HG03108 (cell line): ENCODE results near the gene CFAP299.
"Not testable (repeated sequence)": the region's sequence is repeated elsewhere in the genome, so short reads cannot be mapped to it uniquely, and the experiment has no call there.

Experiments
- ATAC-seq: cut with Tn5 transposase; IDR thresholded peaks from one replicate; pipeline ENCODE4 v1.9.1; 2021; ENCODE audit warnings: moderate library complexity; ENCODE audit not compliant: unreplicated experiment

The CFAP299 gene

GRCh38 chr4:80335554-80336358 is at the start of gene CFAP299:
TSS of gene CFAP299 (plus strand) at chr4:80335730.
- peak; percentile 93 for ATAC-seq

- ATAC-seq, result no peak
Measured at GRCh38 chr4:80286451-80286850, 49.1 kb upstream of the CFAP299 start.

- not testable (repeated sequence) for ATAC-seq
Measured at GRCh38 chr4:80290665-80291064, 44.9 kb upstream of the CFAP299 start.

DNA sequence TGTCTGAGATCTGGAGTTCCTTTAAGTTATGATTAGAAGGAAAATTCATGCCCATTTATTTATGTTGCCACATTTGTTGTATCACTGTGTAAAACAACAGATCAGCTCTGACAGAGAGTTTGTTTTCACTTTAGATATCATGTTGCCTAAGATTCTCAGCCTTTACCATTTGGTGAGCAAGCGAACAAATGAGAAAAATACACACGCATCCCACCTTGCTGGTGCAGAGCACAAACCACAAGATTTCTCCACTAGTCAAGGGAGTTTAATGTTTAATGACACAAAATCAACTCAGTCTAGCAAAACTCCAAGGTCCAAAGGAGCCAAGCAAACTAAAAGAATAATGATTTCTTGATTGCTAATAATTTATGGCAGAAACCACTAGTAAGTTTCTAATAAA is 41.3 kb upstream of the CFAP299 start:
- ATAC-seq, result no peak

GRCh38 chr4:80295336-80295735 is 40.2 kb upstream of the CFAP299 start:
- ATAC-seq, result no peak

- ATAC-seq, result no peak
Measured at GRCh38 chr4:80295826-80296225, 39.7 kb upstream of the CFAP299 start.

DNA sequence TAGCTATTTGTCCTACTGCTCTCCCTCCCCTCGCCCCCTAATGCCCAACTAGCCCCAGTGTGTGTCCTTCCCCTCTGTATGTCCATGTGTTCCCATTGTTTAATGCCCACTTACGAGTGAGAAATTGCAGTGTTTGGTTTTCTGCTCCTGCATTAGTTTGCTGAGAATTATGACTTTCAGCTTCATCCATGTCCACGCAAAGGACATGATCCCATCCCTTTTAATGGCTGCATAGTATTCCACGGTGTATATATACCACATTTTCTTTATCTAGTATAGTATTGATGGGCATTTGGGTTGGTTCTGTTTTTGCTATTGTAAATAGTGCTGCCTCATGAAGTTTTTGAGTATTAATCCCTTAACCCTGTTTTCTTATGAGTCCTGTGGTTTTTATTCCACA is 33.6 kb upstream of the CFAP299 start:
- ATAC-seq, result no peak

DNA sequence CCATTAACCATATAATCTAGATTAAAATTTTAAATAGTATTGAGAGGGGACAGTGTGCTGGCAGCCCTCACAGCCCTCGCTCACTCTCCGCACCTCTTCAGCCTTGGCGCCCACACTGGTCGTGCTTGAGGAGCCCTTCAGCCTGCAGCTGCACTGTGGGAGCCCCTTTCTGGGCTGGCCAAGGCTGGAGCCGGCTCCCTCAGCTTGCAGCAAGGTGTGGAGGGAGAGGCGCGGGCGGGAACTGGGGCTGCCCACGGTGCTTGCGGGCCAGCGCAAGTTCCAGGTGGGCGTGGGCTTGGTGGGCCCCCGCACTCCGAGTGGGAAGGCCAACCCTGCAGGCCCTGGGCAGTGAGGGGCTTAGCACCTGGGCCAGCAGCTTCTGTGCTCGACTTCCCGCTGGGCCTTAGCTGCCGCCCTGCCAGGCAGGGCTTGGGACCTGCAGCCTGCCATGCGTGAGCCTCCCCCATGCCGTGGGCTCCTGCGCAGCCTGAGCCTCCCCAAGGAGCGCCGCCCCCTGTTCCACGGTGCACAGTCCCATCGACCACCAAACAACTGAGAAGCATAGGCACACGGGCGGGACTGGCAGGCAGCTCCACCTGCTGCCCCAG is 32.8 kb upstream of the CFAP299 start:
- ATAC-seq, result no peak

DNA sequence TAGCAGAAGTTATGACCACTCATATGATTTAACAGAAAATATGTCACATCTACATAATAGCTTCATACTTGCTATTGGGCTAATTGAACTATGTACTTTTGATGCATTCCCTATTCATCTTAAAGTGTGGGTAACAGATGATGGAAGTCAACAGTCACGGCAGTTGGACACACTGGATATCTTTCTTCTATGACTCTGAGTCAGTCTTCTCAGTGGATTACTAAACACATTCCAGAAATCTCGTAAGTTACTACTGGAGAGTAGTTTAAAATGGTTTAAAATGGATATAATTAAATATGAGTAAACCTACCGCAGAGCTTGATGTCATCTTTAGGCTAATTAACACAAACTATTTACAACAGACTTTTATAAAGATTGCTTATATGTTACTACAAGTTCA is 30.1 kb upstream of the CFAP299 start:
- ATAC-seq, result no peak

DNA sequence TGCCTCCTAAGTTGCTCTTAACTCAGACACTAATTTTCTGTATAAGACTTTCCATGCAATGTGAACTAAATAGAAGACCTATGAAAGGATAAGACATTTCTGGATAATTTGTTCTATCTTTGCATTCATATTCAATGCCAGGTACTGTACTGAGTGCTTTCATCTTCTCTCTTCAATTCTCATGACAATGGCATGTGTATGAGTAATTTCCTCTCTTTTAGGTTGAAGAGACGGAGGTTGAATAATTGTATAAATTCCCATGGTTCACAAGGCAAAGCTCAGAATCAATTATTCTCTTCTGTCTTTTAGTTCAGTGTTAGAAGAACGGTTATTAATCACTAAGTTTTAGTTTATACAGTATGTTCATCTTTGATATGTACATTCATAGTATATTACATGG is 29.3 kb upstream of the CFAP299 start:
- no peak for ATAC-seq

DNA sequence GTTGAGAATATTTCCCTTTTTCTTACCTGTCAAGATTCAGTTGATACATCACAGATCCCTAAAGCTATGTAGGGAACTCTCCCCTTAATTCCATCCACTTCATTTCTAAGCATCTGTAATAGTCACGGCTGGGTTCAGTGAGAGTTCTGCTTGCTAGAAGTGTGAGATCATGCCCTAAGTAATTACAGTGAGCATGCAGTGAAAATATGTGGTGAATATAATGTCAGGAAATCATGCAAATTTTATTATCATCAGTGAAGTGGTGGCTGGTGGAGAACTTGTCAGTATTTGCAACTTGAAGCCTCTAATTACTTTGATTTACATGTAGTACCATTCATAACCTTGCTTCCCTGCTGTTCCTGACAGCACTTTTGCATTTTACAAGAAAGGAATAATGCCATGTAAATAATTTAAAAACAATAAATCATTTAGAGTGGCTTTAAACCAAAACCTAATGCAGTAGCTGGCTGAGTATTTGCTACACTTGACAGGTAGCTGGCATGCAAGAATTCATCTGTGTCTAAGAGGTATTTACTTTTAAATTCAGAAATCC is 28.3 kb upstream of the CFAP299 start:
- ATAC-seq, result no peak

- ATAC-seq, result no peak
Measured at GRCh38 chr4:80307774-80308465, 27.6 kb upstream of the CFAP299 start.

GRCh38 chr4:80308466-80308822 is 27.1 kb upstream of the CFAP299 start:
- no peak for ATAC-seq

GRCh38 chr4:80309294-80310004 is 26.1 kb upstream of the CFAP299 start:
- ATAC-seq, result no peak

GRCh38 chr4:80311130-80311529 is 24.4 kb upstream of the CFAP299 start:
- ATAC-seq, result no peak

GRCh38 chr4:80312124-80312523 is 23.4 kb upstream of the CFAP299 start:
- no peak for ATAC-seq

DNA sequence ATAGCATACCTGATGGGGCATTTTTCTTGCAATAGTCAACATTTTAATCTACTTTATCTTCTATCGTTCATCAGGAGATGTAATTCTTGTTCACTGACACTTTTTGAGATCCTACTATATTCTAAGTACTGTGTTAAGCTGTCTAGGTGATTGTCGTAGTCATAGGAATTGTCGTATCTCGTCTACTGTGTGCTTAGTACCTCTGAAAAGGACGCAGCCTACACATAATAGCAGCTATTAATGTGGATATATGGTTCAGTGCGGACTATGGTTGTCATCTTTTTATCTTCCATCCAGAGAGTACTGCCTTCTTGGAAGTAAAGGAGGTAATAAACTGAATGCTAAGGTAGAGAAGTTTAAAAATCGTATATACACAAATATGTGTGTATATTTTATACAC is 21.9 kb upstream of the CFAP299 start:
- ATAC-seq, result no peak

GRCh38 chr4:80315848-80316247 is 19.7 kb upstream of the CFAP299 start:
- not testable (repeated sequence) for ATAC-seq

GRCh38 chr4:80321341-80321740 is 14.2 kb upstream of the CFAP299 start:
- ATAC-seq, result no peak

DNA sequence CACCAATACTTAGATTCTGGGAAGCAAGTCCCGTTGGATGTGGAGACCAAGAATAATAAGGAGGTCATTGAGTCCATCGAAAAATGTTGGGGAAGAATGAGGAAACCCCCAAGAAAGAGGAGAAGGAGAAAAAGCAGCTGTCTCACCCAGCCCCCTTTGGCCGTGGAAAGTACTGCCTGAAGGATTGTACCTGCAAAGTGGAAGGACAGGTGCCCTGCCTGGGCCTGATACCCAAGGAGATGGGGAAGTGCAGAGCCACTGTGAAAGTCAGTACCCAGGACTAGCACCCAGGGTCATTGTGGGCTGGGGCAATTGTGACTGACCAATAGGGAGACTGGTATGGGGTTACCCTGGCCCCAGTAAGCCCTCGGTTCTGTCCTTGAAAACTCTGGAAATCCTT is 13.8 kb upstream of the CFAP299 start:
- ATAC-seq, result no peak

GRCh38 chr4:80322716-80323115 is 12.8 kb upstream of the CFAP299 start:
- ATAC-seq, result no peak
